ENCODE results near the gene SLF2. TPM values are rescaled to one million over a fixed set of nuclear protein-coding genes. Genes with fewer than 3 reads are reported as not detected.
A peak's percentile ranks its signal among the peaks of the same experiment; 100 is the strongest.

SLF2 gene
- total RNA-seq, 1 donor from 2014 or later = 22.2 TPM

DNA sequence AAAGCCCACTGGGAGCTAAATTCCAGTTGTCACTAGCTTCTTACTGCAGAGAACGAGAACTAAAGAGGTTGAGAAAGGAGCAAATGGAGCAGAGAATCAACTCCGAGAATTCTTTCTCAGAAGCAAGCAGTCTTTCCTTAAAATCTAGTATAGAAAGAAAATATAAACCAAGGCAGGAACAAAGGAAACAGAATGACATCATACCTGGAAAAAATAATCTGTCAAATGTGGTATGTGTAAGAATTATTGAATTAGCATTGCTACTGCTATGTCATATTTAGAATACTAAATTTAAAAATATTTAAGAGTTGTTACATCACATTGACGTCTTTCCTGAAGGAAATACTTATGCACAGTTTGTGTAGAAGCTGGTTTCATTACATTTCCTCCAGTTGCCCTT lies 4.3 kb downstream of the SLF2 start:
- TF ChIP-seq CTCF (IDR thresholded peaks at IDR 0.05; ENCODE audit: insufficient read depth, low read length, poor library complexity, severe bottlenecking) = no peak
- Histone ChIP-seq H3K27me3 (ENCODE audit: control insufficient read depth, insufficient read depth, low read length) (no peaks in the 10 kb centered on the region), H3K36me3 (ENCODE audit: control insufficient read depth, insufficient read depth, low read length) (no peaks in the 10 kb centered on the region), H3K4me3 (ENCODE audit: low read depth, low read length) (no peak overlapping the region)
- no peak for DNase-seq (ENCODE audit: low read depth)

- Histone ChIP-seq H3K27me3 (ENCODE audit: control insufficient read depth, insufficient read depth, low read length) (no peaks in the 10 kb centered on the region), H3K4me3 (ENCODE audit: low read depth, low read length) (no peak overlapping the region), H3K36me3 (ENCODE audit: control insufficient read depth, insufficient read depth, low read length) (peaks cover 3% of the 10 kb centered on the region)
- no peak for DNase-seq (ENCODE audit: low read depth)
- no peak for TF ChIP-seq CTCF (IDR thresholded peaks at IDR 0.05; ENCODE audit: insufficient read depth, low read length, poor library complexity, severe bottlenecking)
Measured at GRCh38 chr10:100923580-100923979, 10.8 kb downstream of the SLF2 start.

GRCh38 chr10:100927266-100927665 lies 14.5 kb downstream of the SLF2 start:
- H3K27me3 ChIP-seq (ENCODE audit: control insufficient read depth, insufficient read depth, low read length) = no peaks in the 10 kb centered on the region
- H3K36me3 ChIP-seq (ENCODE audit: control insufficient read depth, insufficient read depth, low read length) = peaks cover 3% of the 10 kb centered on the region
- H3K4me3 ChIP-seq (ENCODE audit: low read depth, low read length) = no peak overlapping the region
- DNase-seq (ENCODE audit: low read depth) = no peak
- TF ChIP-seq CTCF (IDR thresholded peaks at IDR 0.05; ENCODE audit: insufficient read depth, low read length, poor library complexity, severe bottlenecking) = no peak

GRCh38 chr10:100928039-100928438 lies 15.3 kb downstream of the SLF2 start:
- H3K36me3 ChIP-seq (ENCODE audit: control insufficient read depth, insufficient read depth, low read length) = peaks cover 3% of the 10 kb centered on the region
- H3K27me3 ChIP-seq (ENCODE audit: control insufficient read depth, insufficient read depth, low read length) = no peaks in the 10 kb centered on the region
- no peak for DNase-seq (ENCODE audit: low read depth)
- TF ChIP-seq CTCF (IDR thresholded peaks at IDR 0.05; ENCODE audit: insufficient read depth, low read length, poor library complexity, severe bottlenecking) = no peak
- H3K4me3 ChIP-seq (ENCODE audit: low read depth, low read length) = no peak overlapping the region

DNA sequence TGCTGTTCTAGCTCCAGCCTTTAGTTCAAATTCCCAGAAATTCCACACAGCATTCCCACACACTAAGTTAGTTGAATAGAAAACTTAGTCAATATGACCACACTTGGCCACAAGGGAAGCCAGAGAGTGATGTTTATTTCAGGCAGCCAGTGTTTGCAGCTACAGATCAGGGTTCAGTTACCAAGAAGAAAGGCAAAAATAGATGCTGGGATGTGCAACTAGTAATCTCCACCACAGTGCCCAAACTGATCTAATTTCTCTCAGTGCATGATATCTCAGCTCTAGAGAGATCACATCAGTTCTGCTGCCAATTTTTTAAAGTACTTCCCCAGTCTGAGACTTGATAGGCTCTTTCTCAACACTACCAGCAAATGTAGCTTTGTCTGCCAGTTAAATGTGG lies 17.6 kb downstream of the SLF2 start:
- Histone ChIP-seq H3K36me3 (ENCODE audit: control insufficient read depth, insufficient read depth, low read length) (no peaks in the 10 kb centered on the region), H3K4me3 (ENCODE audit: low read depth, low read length) (no peak overlapping the region), H3K27me3 (ENCODE audit: control insufficient read depth, insufficient read depth, low read length) (no peaks in the 10 kb centered on the region)
- no peak for DNase-seq (ENCODE audit: low read depth)
- no peak for TF ChIP-seq CTCF (IDR thresholded peaks at IDR 0.05; ENCODE audit: insufficient read depth, low read length, poor library complexity, severe bottlenecking)

DNA sequence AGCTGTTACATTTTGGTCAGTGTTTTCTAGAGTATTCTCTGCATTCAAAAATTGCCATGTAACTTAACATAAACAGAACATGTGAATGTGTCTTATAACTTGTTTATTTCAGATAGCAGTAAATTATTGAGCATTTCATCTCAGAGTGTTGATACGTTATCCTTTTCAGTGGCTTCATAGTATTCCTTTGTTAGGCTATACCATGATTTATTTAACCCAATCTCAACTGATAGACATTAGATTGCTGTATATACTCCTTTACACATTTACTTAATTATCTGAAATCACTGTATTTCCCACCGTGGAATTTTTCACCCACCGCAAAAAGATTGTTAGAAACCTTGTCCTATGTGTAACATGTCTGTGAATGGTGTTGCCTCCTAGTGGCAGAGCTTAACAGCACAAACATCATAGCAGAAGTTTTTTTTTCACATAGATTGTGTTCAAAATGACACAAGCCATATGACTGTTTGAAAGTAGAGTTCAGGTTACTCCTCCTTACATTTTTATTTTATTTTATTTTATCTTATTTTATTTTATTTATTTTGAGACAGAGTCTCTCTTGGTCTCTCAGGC lies 21.4 kb downstream of the SLF2 start:
- no peak for DNase-seq (ENCODE audit: low read depth)

More for the DNA sequence above, 21.4 kb downstream of the SLF2 start:
- H3K36me3 ChIP-seq (ENCODE audit: control insufficient read depth, insufficient read depth, low read length) = no peaks in the 10 kb centered on the region
- H3K27me3 ChIP-seq (ENCODE audit: control insufficient read depth, insufficient read depth, low read length) = no peaks in the 10 kb centered on the region
- H3K4me3 ChIP-seq (ENCODE audit: low read depth, low read length) = no peak overlapping the region
- TF ChIP-seq CTCF (IDR thresholded peaks at IDR 0.05; ENCODE audit: insufficient read depth, low read length, poor library complexity, severe bottlenecking) = peak; percentile 56

All from kidney epithelial cell (primary cell).